Heart left ventricle (tissue), 13 donors: Measurements from ENCODE around the gene CFAP161.

ENCODE experiments used
- POLR2A ChIP-seq, 2 donors: fragments of 450-650 bp; IDR thresholded peaks; one replicate each; pipeline ENCODE4 v1.6.1; 2017; ENCODE audit warnings: antibody characterized with exemption in 2 of 2, mild to moderate bottlenecking in 2 of 2, moderate library complexity in 2 of 2
- TF ChIP-seq, protein P1 (sequence below), 12 donors: fragments of 200-600 bp; sonication (generic) in 4 of 12; IDR thresholded peaks; one replicate each; pipeline versions ENCODE4 v1.5.0 to v1.8.0; 2018 to 2022; ENCODE audit warnings: antibody characterized with exemption in 12 of 12, mild to moderate bottlenecking in 5 of 12
- donor health status: ischemic (EF 13 %, LVEDD 7.1; RV severe dilation, severe dysfunction).
- donor health status: DM: no; HTN: yes; CAD: no.
- donor health status: DM: no; HTN: no; CAD: no.
- donor health status: ischemic (EF 25% LVEDD 6.9; RV normal size, moderate dysfunction).
- donor health status: ischemic (EF 25% LVEDD 5.7; RV mildly dilated, moderate dysfunction).
- donor health status: ischemic (EF 35%, LVEDD 5.7; RV mildly dilated, moderate dysfunction).
- donor health status: nonischemic (EF 11% LVEDD 7.7; RV severe dilation, severe dysfunction).
- donor health status: DM: yes; HTN: yes; CAD: no.
- donor health status: PGD.
- donor health status: ischemic (EF 29% LVEDD 5.4; RV normal size, mild dysfunction).
- donor health status: nonischemic (EF 23%, LVEDD 6.1; RV moderate dilation, normal function).

DNA sequence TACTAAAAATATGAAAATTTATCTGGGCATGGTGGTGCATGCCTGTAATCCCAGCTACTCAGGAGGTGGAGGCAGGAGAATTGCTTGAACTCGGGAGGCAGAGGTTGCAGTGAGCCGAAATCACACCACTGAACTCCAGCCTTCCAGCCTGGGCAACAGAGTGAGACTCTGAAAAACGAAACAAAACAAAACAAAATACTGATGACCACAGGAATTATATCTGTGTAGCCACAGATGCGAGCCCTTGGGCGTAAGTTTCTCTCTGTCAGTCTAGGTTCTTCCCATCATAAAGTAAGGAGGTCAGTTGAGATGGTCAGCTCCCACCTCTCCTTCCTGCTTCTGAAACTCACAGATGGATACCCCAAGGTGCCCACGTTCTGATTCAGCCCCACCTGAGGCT lies 37.7 kb upstream of the CFAP161 start:
- TF ChIP-seq, protein P1, sequence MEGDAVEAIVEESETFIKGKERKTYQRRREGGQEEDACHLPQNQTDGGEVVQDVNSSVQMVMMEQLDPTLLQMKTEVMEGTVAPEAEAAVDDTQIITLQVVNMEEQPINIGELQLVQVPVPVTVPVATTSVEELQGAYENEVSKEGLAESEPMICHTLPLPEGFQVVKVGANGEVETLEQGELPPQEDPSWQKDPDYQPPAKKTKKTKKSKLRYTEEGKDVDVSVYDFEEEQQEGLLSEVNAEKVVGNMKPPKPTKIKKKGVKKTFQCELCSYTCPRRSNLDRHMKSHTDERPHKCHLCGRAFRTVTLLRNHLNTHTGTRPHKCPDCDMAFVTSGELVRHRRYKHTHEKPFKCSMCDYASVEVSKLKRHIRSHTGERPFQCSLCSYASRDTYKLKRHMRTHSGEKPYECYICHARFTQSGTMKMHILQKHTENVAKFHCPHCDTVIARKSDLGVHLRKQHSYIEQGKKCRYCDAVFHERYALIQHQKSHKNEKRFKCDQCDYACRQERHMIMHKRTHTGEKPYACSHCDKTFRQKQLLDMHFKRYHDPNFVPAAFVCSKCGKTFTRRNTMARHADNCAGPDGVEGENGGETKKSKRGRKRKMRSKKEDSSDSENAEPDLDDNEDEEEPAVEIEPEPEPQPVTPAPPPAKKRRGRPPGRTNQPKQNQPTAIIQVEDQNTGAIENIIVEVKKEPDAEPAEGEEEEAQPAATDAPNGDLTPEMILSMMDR (IDR thresholded peaks at IDR 0.05), result no peak
- no peak for TF ChIP-seq POLR2A (IDR thresholded peaks at IDR 0.05)
